AG04449 (cell line): ENCODE data around the gene PRKAR2B.

Experiments used
- CTCF ChIA-PET: fragments of 350-600 bp; formaldehyde crosslinking; extraction: SDS; loops from one replicate; lab custom pipeline; 2021; ENCODE audit warnings: antibody characterized with exemption; lab: Yijun Ruan, JAX
- POLR2A ChIA-PET: fragments of 400-600, 350-600 bp; formaldehyde crosslinking; extraction: SDS; loops from one replicate; lab custom pipeline; 2020; ENCODE audit warnings: antibody characterized with exemption, inconsistent platforms; lab: Yijun Ruan, JAX
- DNase-seq: peaks from one replicate; pipeline ENCODE4 v3.0.0-alpha.2; 2010; ENCODE audit warnings: low read depth, low spot score
- H3K4me3 ChIP-seq: 2 replicates; pipeline ENCODE4 v1.5.1; 2011; ENCODE audit warnings: low read depth, mild to moderate bottlenecking, control low read depth, low read length
- CTCF ChIP-seq: IDR thresholded peaks from one replicate; pipeline ENCODE4 v1.5.1; 2011; ENCODE audit warnings: mild to moderate bottlenecking, moderate library complexity, low read length, control low read depth, inconsistent platforms; ENCODE audit not compliant: insufficient read depth; ENCODE audit errors: missing control alignments

The PRKAR2B gene

GRCh38 chr7:107044347-107045194, at the start of gene PRKAR2B:
Gene PRKAR2B (plus strand): TSS chr7:107044705. CDS start chr7:107044908, 203 bp downstream.
- no peak for DNase-seq
- POLR2A ChIA-PET = no interaction called here
- TF ChIP-seq CTCF = peak; percentile 11
- peak within 1 kb of the TSS; percentile 71 for H3K4me3 ChIP-seq
- CTCF ChIA-PET = no interaction called here

GRCh38 chr7:106994833-106995232, 49.7 kb upstream of the PRKAR2B start:
- CTCF ChIA-PET = no interaction called here

DNA sequence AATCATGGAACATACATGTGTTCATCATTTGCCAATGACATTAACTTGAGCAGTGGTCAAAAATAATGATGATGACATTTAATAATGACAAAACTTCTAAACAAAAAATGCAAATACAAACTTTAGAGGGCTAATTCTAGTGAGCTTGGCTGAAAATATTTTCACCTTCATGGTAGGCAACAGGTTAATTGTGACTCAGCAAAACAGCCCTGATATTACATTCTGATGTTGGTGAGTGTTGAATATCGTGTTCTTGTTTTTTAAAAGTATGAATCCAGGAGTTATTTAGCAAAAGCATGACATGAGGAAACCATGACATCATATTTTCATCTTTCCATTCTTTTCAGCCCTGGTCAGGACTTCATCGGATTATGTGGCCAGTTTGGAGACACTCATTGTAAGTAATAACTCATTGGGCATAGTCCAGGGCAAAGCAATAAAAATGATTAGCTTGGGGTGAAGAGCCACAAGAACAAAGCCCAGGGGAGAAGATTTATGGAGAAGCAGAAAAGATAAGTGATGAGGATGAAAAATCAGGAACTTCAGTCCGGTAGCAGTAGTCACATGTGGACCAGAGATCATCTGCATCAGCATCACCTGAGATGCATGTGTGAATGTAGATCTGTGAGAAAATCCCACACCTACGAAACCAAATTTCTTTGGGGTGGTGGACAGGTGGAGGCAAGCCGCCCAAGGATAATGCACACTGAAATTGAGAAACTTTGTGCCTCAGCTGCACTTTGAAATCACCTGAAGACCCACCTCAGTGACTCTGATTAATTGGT, 46.8 kb upstream of the PRKAR2B start:
- no peak for DNase-seq
- no peak overlapping the region for H3K4me3 ChIP-seq
- no peak for TF ChIP-seq CTCF
- CTCF ChIA-PET = no interaction called here
- POLR2A ChIA-PET = no interaction called here

More at GRCh38 chr7:106994833-106995232, 49.7 kb upstream of the PRKAR2B start:
- H3K4me3 ChIP-seq = no peak overlapping the region
- DNase-seq = no peak
- no peak for TF ChIP-seq CTCF
- POLR2A ChIA-PET = no interaction called here

DNA sequence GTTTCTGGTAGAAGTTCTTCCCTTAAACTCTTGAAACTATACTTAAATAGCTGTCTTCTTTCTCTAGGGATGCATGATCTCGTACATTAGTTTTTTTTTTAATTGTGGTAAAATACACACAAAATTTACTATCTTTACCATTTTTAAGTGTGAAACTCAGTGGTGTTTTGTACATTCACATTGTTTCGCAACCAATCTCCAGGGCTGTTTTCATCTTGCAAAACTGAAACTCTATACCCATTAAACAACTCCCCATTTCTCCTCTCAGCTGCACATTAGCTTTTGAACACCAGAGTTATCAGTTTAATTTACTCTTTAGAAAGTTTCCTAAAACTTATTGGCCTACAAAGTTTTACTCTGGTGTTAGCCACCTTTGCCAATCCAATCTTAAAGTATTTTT, 45.5 kb upstream of the PRKAR2B start:
- no peak overlapping the region for H3K4me3 ChIP-seq
- no peak for DNase-seq
- CTCF ChIA-PET = no interaction called here
- TF ChIP-seq CTCF = no peak
- POLR2A ChIA-PET = no interaction called here

GRCh38 chr7:107001490-107001889, 43.0 kb upstream of the PRKAR2B start:
- POLR2A ChIA-PET = no interaction called here
- CTCF ChIA-PET = no interaction called here
- no peak overlapping the region for H3K4me3 ChIP-seq
- DNase-seq = no peak
- no peak for TF ChIP-seq CTCF

- TF ChIP-seq CTCF = no peak
- ChIA-PET POLR2A (no interaction called here), CTCF (no interaction called here)
- no peak overlapping the region for H3K4me3 ChIP-seq
- DNase-seq = no peak
Observed at GRCh38 chr7:107002126-107002525, 42.4 kb upstream of the PRKAR2B start.
